ENCODE data around the gene DRC3.

- no peak for TF ChIP-seq CTCF (IDR thresholded peaks at IDR 0.05)
- TF ChIP-seq POLR2A (IDR thresholded peaks at IDR 0.05), result no peak
Observed at GRCh38 chr17:17963694-17964436, 8.8 kb upstream of the DRC3 start.
